SK-N-SH treated with all-trans-retinoic acid at 6 μM for 48 hours (cell line): ENCODE data around the gene DOCK4.

Experiments
- ARNTL ChIP-seq: fragments of 450-650 bp; formaldehyde crosslinking; IDR thresholded peaks from 2 replicates; pipeline ENCODE4 v1.5.0; 2020; ENCODE audit warnings: low read depth, mild to moderate bottlenecking, moderate library complexity, borderline replicate concordance
- BACH2 ChIP-seq: fragments of 250-450 bp; sonication (Bioruptor Pico); IDR thresholded peaks from 2 replicates; pipeline ENCODE4 v1.9.0; 2021; ENCODE audit warnings: mild to moderate bottlenecking, borderline replicate concordance
- CREB5 ChIP-seq: fragments of 250-450 bp; sonication (Bioruptor Pico); IDR thresholded peaks from 2 replicates; pipeline ENCODE4 v1.5.1; 2020; ENCODE audit warnings: low read depth, mild to moderate bottlenecking, moderate library complexity
- ESRRG ChIP-seq: fragments of 250-450 bp; sonication (Bioruptor Pico); IDR thresholded peaks from 2 replicates; pipeline ENCODE4 v1.6.1; 2021; ENCODE audit warnings: mild to moderate bottlenecking
- PPARA ChIP-seq: fragments of 250-450 bp; sonication (Bioruptor Pico); IDR thresholded peaks from 2 replicates; pipeline ENCODE4 v1.5.0; 2020; ENCODE audit warnings: mild to moderate bottlenecking, borderline replicate concordance
- SNAI2 ChIP-seq: fragments of 250-450 bp; sonication (Bioruptor Pico); IDR thresholded peaks from 2 replicates; pipeline ENCODE4 v1.5.0; 2020; ENCODE audit warnings: mild to moderate bottlenecking, moderate library complexity
- TOX ChIP-seq: fragments of 250-450 bp; sonication (Bioruptor Pico); IDR thresholded peaks from 2 replicates; pipeline ENCODE4 v1.8.0; 2021; ENCODE audit warnings: mild to moderate bottlenecking, moderate library complexity, borderline replicate concordance
- ZFP3 ChIP-seq: fragments of 250-450 bp; sonication (Bioruptor Pico); IDR thresholded peaks from 2 replicates; pipeline ENCODE4 v1.5.0; 2020; ENCODE audit warnings: mild to moderate bottlenecking, moderate library complexity
- ZFP30 ChIP-seq: fragments of 450-650 bp; formaldehyde crosslinking; IDR thresholded peaks from 2 replicates; pipeline ENCODE4 v1.5.0; 2022; ENCODE audit warnings: mild to moderate bottlenecking, moderate library complexity
- ZNF8 ChIP-seq: fragments of 450-650 bp; formaldehyde crosslinking; IDR thresholded peaks from 2 replicates; pipeline ENCODE4 v1.5.0; 2020; ENCODE audit warnings: mild to moderate bottlenecking, moderate library complexity
- TF ChIP-seq, protein P1 (sequence below): fragments of 250-450 bp; sonication (Bioruptor Pico); IDR thresholded peaks from 2 replicates; pipeline ENCODE4 v1.5.1; 2021; ENCODE audit warnings: mild to moderate bottlenecking, moderate library complexity
- TF ChIP-seq, protein P2 (sequence below): fragments of 250-450 bp; sonication (Bioruptor Pico); IDR thresholded peaks from 2 replicates; pipeline ENCODE4 v1.8.0; 2020; ENCODE audit warnings: mild to moderate bottlenecking, moderate library complexity, borderline replicate concordance

DNA sequence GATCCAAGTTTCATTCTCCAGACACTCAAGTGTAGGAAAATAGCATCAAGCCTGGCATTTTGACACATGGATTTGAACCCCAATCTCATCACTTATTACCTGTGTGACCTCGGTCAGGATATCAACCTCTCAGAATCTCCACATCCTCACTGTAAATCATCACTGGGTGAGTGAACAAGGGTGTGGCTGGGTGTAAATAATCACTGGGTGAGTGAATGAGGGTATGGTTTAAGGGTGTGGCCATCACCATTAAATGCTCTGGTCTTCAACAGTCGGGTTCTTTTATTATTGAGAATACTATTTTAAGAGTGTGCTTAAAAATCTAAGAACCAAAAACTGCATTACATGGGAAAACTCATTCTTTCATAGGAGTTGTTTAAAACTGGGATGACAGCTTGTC is 200.1 kb downstream of the DOCK4 start:
- no peak for TF ChIP-seq ZFP30 (CRISPR knock-in tag)
- TF ChIP-seq ZFP3 (CRISPR knock-in tag): no peak
- TF ChIP-seq, protein P1, sequence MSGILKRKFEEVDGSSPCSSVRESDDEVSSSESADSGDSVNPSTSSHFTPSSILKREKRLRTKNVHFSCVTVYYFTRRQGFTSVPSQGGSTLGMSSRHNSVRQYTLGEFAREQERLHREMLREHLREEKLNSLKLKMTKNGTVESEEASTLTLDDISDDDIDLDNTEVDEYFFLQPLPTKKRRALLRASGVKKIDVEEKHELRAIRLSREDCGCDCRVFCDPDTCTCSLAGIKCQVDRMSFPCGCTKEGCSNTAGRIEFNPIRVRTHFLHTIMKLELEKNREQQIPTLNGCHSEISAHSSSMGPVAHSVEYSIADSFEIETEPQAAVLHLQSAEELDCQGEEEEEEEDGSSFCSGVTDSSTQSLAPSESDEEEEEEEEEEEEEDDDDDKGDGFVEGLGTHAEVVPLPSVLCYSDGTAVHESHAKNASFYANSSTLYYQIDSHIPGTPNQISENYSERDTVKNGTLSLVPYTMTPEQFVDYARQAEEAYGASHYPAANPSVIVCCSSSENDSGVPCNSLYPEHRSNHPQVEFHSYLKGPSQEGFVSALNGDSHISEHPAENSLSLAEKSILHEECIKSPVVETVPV: no peak
- TF ChIP-seq TOX (CRISPR knock-in tag): no peak
- TF ChIP-seq BACH2 (CRISPR knock-in tag): no peak
- no peak for TF ChIP-seq ARNTL (CRISPR knock-in tag)
- no peak for TF ChIP-seq ESRRG
- no peak for TF ChIP-seq ZNF8 (CRISPR knock-in tag)
- no peak for TF ChIP-seq SNAI2 (CRISPR knock-in tag)
- TF ChIP-seq, protein P2, sequence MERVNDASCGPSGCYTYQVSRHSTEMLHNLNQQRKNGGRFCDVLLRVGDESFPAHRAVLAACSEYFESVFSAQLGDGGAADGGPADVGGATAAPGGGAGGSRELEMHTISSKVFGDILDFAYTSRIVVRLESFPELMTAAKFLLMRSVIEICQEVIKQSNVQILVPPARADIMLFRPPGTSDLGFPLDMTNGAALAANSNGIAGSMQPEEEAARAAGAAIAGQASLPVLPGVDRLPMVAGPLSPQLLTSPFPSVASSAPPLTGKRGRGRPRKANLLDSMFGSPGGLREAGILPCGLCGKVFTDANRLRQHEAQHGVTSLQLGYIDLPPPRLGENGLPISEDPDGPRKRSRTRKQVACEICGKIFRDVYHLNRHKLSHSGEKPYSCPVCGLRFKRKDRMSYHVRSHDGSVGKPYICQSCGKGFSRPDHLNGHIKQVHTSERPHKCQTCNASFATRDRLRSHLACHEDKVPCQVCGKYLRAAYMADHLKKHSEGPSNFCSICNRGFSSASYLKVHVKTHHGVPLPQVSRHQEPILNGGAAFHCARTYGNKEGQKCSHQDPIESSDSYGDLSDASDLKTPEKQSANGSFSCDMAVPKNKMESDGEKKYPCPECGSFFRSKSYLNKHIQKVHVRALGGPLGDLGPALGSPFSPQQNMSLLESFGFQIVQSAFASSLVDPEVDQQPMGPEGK (CRISPR knock-in tag): no peak
- no peak for TF ChIP-seq PPARA
- no peak for TF ChIP-seq CREB5
